SK-MEL-5 (cell line): ENCODE results near the gene ZFR2. TPM values are rescaled to one million over a fixed set of nuclear protein-coding genes. Genes with fewer than 3 reads are reported as not detected.
A peak's percentile ranks its signal among the peaks of the same experiment; 100 is the strongest.
"Not testable (repeated sequence)": the region's sequence is repeated elsewhere in the genome, so short reads cannot be mapped to it uniquely, and the experiment has no call there.

Source experiments
- DNase-seq: peaks from one replicate; pipeline ENCODE4 v3.0.0-alpha.2; 2016; ENCODE audit warnings: low read depth, low spot score
- in situ Hi-C: cut with HindIII; loops from 2 replicates; pipeline ENCODE4 v1.10.0; 2016; ENCODE audit warnings: low sequenced_read_pairs, high pct_unique_total_duplicates, low pct_unique_long_range_greater_than_20kb
- total RNA-seq: library from RNA; depleted of rRNA; stranded (reverse); fragments of >200 nt; shearing (Covaris generic); gene quantifications from 2 replicates; pipeline ENCODE4 v1.2.3, GENCODE V29; 2014

ZFR2 gene
- total RNA-seq, 1 experiment from 2014 or later: 0.18 TPM

DNA sequence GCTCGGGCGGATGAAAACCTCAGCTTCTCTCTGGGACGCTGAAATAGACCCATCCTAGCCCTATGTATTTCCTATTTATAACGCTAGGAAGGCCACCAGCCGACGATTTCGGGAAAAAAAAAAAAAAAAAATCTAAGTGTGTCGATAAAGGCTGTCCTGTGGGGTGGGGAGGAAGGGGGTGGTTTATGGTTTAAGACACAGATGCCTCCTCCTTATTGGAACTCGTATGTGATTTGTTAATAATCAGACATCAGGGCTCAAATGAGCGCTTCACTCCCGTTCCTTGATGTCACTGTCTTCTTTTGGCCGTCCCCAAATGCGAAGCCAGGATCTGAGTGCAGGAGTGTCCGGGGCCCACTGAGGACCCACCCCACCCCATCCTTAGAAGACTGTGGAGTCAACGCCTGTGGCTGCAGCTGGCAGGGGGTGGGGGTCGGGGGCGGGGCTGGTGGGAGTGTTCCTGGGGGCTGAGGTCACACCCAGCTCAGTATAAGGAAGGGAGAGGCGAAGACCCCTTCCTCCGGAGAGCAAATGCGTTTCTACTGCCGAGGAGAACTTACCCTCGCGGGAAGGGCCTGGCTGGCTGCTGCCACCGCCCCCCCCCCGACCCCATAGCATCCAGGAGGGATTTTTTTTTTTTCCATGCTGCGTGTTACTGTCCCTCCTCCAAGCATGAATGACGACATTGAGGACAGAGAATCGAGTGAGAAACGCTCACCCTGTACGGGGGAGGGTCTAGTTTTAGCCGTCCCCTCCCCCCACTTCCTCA, 12.6 kb upstream of the ZFR2 start:
- no peak for DNase-seq
- in situ Hi-C loops: no loop called here

DNA sequence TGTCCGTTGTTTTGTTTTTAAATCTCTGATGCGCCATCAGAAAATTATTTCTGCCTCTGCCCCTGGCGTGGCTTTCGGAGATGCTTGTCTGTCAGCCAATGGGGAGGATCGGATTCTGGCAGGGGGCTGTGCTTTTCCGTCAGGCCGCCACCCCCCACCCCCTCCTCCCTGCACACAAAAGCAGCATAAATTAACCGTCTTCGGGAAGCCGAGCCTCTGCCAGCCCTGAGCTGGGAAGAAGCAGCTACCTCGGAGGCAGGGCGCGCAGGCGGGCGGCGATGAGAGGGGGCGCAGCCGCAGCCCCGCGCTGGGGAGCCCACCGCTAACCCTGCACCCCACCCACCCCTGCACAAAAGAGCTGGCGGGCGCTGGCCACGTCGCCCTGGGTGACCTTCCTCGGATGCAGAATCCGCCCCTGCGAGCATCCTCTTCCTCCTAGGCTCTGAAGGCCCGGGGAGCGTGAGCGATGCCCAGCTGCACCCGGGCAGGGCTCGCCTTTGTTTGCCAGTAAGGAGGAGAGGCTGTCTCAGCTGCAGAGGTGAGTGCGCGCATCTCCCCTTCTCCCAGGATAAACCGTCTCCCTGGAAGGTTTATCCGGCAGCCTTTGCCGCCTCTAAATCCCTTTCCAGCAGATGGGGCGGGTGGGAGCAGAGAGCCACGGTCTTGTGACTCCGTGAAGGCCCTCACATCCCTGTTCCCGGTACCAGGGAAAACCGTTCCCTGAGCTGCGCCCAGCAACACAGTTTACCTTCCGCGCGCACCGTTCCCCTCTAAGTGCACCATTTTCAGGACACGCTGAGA, 11.8 kb upstream of the ZFR2 start, which contains the start of gene ATCAY:
TSS of gene ATCAY (plus strand) at position 215 of the 801 bp plus-strand sequence. CDS start 5,083 bp downstream, outside the sequence.
- no peak for DNase-seq

DNA sequence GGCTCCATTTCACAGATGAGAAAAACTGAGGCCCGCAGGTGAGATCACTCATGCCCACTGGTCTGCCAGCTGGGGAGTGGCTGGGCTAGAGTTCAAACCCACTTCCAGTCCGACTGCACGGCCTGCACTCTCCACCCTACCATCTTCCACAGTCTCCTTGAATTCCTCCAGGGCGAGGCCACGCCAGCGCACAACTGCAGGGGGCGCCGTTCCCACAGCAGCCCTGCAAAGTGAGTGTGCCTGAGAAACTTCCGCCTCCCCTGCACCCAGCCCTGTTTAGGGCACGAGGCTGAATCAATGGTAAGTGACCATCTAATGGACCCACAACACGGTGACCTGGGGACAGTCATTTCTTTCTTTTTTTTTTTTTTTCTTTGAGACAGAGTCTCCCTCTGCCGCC, 10.8 kb upstream of the ZFR2 start:
- DNase-seq: no peak
- in situ Hi-C loops: no loop called here

More for the DNA sequence above, 11.8 kb upstream of the ZFR2 start, which contains the start of gene ATCAY:
- in situ Hi-C loops: no loop called here

DNA sequence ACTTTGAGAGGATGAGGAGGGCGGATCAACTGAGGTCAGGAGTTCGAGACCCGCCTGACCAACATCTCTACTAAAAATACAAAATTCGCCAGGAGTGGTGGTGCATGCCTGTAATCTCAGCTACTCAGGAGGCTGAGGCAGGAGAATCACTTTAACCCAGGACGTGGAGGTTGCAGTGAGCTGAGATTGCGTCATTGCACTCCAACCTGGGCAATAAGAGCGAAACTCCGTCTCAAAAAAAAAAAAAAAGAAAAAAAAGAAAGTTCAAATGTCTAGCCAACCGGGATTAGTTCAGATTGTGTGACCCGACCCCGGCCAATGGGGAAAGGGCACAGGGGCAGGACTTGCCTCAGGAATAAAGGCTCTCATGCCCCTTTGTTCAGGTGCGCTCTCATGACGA, 5.9 kb upstream of the ZFR2 start:
- DNase-seq, in situ Hi-C loops: not testable (repeated sequence)

DNA sequence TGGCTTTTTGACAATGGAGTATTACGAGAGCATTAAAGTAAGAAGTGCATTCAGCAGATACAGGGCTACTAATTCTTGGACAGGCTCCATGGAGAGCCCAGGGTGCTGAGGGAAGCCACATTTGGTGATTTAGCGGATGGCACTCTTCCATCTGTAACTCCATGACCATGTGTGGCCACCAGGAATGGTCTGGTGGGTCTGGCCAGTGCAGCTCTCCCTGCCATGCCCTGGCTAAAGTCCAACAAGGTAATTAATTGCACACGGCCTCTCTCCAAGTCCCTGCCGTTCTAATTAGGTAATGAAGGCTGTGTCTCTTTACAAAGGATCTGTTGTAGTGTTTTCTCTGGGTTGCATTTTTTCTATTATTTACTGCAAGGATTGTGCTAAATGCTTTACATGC, 4.3 kb upstream of the ZFR2 start:
- in situ Hi-C loops: no loop called here

DNA sequence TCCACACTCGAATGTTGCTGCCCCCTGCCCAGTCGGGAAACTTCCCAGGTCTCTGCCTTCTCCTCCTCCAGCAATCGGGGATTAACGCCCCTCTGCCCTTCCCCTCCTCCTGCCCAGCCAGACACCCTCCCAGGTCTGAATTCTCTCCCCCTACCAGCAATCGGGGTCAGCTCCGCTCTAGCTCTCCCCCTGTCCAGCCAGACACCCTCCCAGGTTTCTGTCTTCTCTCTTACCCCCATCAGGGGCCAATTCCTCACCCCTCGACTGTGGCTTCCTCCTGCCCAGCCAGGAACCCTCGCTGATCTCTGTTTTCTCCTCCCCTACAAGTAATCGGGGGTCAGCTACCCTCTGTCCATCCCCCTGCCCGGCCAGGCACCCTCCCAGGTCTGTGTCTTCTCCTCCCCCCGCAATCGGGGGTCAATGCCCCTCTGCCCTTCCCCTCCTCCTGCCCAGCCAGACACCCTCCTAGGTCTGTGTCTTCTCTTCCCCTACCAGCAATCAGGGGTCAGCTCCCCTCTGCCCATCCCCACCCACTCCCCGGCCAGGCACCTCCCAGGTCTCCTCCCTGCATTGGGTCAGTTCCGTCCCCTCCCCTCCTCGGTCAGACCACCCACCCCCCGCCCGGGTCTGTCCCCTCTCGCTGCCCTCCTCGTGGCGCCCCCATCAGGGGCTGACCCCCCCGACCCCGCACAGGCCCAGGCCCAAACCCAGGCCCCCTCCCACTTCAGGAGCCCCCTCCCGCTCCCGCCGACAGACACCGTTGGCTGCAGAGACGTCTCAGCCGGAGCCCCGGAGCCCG, 668 bp downstream of the ZFR2 start:
- in situ Hi-C loops: no loop called here
- DNase-seq: no peak

More for the DNA sequence above, 4.3 kb upstream of the ZFR2 start:
- DNase-seq: no peak

DNA sequence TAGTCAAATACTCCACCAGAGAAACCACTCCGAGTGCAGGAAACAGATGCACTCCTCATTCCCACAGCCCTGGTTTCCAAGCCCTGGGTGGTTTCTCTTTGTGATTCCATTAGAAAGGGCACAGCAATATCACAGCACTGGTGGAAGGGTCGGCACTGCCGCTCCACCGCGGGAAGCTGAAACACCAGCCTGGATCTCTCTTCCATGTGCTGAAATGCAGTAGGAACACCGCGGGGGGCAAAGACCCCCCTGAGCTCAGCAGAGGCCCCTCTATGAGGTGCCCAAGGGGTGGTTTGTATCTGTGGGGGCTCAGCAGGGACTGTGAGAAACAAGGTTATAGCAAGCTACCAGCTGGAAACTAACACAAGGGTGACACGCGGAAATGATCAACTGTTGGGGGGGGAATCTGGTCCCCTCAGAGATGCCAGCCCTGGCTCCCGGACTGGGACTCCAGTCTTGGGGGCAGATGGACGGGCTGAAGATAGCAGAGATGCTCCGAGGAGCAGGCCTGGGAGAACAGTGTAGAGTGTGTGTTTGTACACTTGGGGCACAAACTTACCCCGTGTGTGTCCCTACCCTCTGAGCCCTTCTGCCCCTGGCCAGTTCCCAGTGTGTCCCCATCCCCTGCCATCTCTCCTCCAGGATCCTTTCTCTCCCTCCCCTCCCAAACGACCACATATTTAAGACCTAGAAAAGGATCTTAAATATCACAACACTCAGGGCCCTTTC, 1.8 kb downstream of the ZFR2 start:
- no peak for DNase-seq
- in situ Hi-C loops: no loop called here

DNA sequence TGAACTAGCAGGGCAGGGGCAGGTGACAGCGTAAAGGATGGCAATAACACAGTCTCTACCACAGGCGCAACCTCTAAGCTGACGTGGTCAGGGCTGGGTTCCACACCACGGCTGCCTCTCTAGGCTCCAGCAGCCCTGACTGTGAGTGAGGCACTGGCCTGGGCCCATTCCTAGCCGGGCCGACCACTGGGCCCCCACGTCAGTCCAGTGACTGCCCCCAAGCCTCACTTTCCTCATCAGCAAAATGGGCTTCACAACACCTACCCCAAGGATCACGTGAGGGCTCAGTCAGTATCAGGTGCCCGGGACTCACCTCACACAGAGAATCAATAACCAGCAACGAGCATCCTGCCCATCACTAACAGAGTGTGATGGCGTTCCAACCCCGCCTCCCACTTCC, 5.2 kb downstream of the ZFR2 start:
- in situ Hi-C loops: no loop called here

DNA sequence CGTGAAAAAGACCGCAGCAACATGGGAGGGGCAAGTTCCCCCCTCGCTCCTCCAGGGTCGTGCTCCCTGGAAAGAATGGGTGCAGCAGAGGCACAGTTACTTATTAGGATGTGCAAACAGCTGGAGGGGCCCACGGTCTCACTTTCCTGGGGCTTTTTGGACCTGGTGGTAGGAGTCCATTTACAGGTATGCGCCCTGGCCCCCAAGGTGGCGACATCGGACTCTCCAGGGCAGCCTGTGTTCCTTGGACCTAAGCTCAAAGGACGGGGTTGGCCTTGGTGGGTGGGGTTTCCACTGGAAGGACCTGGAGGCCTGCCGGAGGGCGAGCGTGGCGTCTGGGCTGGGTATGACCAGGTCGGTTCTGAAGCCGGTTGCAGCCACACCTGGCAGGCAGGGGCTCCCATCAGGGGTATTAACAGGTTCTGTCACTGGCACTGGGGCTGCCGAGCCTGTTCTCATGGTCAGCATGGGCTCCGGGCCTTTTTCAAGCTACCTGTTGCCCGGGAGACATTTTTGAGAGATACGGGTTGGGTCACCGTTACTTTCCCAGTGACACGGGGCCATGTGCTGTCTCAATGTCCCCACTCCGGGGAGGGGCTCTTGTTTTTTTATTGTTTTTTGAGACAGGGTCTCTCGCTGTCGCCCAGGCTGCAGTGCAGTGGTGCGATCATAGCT, 5.9 kb downstream of the ZFR2 start:
- in situ Hi-C loops: no loop called here

More for the DNA sequence above, 5.2 kb downstream of the ZFR2 start:
- no peak for DNase-seq

DNA sequence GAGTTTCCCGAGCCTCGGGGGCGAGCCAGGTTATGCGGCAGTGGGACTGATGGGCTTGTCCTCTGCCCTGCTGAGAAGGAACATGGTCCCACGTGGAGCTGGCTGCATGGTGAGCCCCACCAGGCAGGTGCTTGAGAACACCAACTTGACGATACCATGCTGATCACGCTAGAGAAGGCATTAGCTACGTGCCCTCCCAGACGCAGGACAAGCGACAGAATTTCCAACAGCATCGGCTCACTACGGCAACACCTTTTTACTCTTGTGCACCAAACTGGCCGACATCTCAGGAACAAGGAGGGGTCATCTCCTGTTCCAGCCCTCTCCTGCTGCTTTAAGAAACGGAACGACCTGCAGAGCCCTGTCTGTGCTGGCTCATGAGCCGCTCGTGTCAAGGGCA, 8.3 kb downstream of the ZFR2 start:
- in situ Hi-C loops: no loop called here
- DNase-seq: no peak

More for the DNA sequence above, 5.9 kb downstream of the ZFR2 start:
- no peak for DNase-seq

DNA sequence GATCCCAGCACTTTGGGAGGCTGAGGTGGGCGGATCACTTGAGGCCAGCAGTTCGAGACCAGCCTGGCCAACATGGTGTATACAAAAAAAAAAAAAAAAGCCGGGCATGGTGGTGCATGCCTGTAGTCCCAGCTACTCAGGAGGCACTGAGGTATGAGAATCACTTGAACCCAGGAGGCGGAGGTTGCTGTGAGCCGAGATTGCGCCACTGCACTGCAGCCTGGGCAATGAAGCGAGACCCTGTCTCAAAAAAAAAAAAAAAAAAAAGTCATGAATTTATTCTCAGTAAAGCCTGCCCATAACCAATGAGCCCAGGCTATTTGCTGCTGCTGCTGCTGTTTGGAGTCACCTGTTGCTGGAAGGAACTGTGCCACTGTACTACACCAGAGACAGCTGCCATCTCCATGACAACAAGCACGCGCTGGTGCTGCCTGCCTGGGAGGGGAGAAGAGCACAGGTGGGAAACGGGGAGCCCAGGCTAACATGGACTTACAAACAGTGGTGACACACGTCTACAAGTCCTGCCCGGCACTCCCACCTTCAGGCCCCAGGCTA, 11.3 kb downstream of the ZFR2 start:
- in situ Hi-C loops: no loop called here
- DNase-seq: peak; percentile 51

DNA sequence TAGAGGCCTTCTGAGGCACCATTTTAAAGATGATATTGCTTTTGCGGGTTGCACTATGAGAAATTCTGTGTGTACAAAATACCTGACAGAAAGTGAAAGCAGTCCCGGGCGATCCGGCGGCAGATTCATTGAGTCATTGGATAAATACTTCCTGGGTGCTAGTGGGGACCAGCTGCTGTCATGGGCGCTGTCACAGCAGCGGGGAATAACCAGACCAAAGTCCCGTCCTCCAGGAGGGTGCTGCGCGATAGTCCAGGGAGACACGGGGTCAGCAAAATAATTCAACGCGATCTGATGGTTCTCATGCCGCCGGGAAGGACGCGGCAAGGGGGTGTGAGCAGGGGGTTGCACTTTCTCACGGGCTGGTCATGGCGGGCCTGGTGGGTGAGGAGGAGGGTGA, 13.5 kb downstream of the ZFR2 start:
- in situ Hi-C loops: no loop called here
- no peak for DNase-seq

DNA sequence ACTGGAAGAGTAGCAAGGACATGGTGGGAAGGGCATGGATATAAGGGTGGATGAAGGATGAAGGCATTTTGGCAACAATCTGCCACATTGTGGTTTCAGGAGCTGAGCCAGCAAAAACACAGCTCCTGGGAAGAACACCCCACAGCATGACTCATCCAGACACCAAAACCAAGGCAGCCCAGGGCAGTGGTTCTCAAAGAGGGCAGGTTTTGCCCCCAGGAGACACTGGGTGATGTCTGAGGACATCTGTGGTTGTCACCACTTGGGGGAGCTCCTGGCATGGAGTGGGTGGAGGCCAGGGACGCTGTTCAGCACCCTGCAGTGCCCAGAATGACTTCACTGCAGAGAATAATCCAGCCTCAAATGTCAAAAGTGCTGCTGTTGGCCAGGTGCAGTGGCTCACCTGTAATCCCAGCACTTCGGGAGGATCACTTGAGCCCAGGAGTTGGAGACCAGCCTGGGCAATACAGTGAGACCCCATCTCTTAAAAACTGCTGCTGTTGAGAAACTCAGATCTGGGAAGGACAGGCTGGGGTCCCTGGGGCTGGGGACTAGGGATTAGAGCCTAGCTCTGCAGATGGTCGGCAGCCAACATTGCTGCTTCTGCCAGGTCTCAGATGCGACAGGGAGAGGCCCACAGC, 16.1 kb downstream of the ZFR2 start:
- DNase-seq: peak; percentile 66
- in situ Hi-C loops: no loop called here

DNA sequence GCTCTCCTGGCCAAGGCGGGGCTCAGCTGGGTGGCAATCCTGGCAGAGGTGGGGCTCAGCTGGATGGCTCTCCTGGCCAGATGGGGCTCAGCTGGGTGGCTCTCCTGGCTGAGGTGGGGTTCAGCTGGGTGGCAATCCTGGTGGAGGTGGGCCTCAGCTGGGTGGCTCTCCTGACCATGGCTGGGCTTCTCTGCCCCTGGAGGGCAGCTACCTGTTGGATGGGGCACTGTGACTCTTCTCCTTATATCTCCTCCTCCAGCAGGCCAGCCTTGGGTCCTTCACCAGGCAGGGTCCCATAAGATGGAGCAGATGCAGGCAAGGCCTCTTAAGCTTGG, 16.7 kb downstream of the ZFR2 start:
- DNase-seq: no peak
- in situ Hi-C loops: no loop called here

DNA sequence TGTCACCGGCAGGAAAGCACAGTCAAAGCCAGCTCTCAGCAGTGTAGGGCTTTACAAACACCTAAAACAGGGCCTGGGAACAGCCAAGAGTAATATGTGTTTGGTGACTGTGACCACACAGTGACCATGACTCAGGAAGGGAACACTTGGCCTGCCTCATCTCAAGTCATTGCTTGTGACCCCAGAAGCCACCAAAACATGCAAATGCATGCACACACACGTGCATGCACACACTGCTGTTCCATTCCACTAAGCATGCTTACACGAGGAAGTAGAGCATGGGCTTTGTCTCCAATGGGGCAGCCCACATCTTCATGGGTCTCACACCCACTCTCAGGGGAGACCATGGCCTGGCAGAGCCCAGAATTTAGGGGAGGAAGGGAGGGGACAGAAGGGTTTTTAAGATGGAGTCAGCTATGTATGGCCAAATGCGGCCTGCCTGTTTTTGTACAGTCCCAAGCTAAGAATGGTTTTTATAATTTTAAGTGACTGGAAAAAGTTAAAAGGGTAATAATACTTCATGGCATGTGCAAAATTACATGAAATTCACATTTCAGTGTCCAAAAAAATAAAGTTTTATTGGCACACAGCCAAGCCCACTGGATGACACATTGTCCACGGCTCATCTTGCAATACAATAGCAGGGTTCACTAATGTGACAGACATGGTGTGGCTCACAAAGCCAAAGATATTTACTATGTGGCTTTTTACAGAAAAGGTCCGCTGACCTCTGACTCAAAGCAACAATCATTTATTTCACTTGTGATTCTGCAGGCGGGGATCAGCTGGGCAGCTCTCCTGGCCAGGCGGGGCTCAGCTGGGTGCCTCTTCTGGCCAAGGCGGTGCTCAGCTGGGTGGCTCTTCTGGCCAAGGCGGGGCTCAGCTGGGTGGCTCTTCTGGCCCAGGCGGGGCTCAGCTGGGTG, 17.3 kb downstream of the ZFR2 start:
- in situ Hi-C loops: no loop called here
- no peak for DNase-seq
